ENCODE results near the gene PAK4.

The PAK4 gene

DNA sequence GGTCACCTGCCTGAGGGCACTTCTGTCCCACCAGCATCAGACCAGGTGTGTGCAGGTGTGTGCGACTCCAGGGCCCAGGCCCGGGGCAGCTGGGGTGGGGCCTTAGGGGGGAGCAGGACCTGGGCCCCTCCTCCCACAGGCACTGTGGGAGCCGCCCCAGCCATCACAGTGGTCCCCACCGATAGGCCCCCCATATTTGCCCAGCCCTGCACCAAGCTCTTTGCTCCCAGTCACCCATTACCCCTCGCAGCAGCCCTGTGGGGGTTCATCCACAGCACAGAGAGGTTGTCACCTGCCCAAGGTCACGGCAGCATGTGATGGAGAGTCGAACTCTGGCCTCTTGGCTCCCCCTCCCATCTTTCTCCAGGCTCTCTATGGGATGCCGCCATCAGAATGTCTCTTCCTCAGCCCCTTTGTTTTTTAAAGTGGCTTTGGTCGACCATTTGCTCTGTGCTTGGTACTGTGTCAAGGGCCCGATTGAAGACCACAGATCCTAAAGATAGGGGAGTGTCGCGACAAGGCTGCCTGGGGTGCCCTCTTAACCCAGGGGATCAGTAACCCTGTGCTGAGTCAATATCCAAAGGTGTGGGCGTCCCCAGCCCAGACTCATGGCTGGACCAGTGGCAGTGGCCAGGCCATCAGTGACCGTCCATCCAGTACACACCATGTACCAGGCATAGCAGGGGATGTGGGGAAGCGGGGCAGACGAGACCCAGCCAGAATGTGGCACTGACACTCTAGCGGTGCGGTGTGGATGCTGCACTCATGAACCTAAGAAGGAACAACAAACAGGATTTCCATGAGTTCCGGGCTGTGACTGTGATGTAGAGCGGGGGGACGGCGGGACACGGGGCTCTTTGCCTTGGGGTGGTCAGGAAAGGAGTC is 42.9 kb downstream of the PAK4 start:
- no peak overlapping the region for H3K4me3 ChIP-seq (ENCODE audit: low read depth, low read length)
- TF ChIP-seq, protein P1, sequence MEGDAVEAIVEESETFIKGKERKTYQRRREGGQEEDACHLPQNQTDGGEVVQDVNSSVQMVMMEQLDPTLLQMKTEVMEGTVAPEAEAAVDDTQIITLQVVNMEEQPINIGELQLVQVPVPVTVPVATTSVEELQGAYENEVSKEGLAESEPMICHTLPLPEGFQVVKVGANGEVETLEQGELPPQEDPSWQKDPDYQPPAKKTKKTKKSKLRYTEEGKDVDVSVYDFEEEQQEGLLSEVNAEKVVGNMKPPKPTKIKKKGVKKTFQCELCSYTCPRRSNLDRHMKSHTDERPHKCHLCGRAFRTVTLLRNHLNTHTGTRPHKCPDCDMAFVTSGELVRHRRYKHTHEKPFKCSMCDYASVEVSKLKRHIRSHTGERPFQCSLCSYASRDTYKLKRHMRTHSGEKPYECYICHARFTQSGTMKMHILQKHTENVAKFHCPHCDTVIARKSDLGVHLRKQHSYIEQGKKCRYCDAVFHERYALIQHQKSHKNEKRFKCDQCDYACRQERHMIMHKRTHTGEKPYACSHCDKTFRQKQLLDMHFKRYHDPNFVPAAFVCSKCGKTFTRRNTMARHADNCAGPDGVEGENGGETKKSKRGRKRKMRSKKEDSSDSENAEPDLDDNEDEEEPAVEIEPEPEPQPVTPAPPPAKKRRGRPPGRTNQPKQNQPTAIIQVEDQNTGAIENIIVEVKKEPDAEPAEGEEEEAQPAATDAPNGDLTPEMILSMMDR (IDR thresholded peaks at IDR 0.05; ENCODE audit: borderline replicate concordance, insufficient read depth, low read depth, low read length): no peak

- no peak overlapping the region for H3K4me3 ChIP-seq (ENCODE audit: low read depth, low read length)
- TF ChIP-seq, protein P1 (IDR thresholded peaks at IDR 0.05; ENCODE audit: borderline replicate concordance, insufficient read depth, low read depth, low read length): no peak
Measured at GRCh38 chr19:39169143-39169810, 43.7 kb downstream of the PAK4 start.

- TF ChIP-seq, protein P1 (IDR thresholded peaks at IDR 0.05; ENCODE audit: borderline replicate concordance, insufficient read depth, low read depth, low read length): no peak
- H3K4me3 ChIP-seq (ENCODE audit: low read depth, low read length): no peak overlapping the region
Measured at GRCh38 chr19:39170386-39171231, 45.0 kb downstream of the PAK4 start.

GRCh38 chr19:39171479-39172465 is 46.2 kb downstream of the PAK4 start:
- no peak overlapping the region for H3K4me3 ChIP-seq (ENCODE audit: low read depth, low read length)
- TF ChIP-seq, protein P1 (IDR thresholded peaks at IDR 0.05; ENCODE audit: borderline replicate concordance, insufficient read depth, low read depth, low read length): no peak

DNA sequence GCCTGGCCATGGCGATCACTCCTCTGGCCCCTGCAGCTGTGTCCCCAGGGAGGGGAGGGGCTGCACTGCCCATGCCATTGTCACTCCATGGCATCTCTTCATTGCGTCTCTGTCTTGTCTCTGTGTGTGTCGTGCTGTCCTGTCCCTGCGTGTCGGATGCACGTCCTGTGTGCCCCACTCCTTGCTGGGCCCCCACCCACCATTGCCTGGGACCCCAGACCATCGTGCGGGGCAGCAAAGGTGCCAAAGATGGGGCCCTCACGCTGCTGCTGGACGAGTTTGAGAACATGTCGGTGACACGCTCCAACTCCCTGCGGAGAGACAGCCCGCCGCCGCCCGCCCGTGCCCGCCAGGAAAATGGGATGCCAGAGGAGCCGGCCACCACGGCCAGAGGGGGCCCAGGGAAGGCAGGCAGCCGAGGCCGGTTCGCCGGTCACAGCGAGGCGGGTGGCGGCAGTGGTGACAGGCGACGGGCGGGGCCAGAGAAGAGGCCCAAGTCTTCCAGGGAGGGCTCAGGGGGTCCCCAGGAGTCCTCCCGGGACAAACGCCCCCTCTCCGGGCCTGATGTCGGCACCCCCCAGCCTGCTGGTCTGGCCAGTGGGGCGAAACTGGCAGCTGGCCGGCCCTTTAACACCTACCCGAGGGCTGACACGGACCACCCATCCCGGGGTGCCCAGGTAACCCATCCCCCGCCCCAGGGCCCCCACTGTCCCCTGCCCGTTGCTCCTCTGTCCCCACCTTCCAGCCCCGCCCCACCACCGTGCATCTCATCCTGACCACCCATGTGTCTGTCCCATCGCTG is 47.3 kb downstream of the PAK4 start:
- H3K4me3 ChIP-seq (ENCODE audit: low read depth, low read length): no peak overlapping the region
- TF ChIP-seq, protein P1 (IDR thresholded peaks at IDR 0.05; ENCODE audit: borderline replicate concordance, insufficient read depth, low read depth, low read length): no peak
